MV-4-11 (cell line): ENCODE data around the gene TMEM185B.
"Not testable (repeated sequence)": the region's sequence is repeated elsewhere in the genome, so short reads cannot be mapped to it uniquely, and the experiment has no call there.

Source experiments
- DNase-seq: peaks from one replicate; lab custom pipeline; 2025; lab: John Stamatoyannopoulos, UW

TMEM185B gene

GRCh38 chr2:120223034-120223912 is at the start of gene TMEM185B:
TSS of gene TMEM185B (minus strand) at chr2:120223400. CDS start at chr2:120222976, 424 bp downstream.
- peak; percentile 71 for DNase-seq

GRCh38 chr2:120271711-120272379 is 48.6 kb upstream of the TMEM185B start:
- DNase-seq, result no peak

GRCh38 chr2:120269816-120270215 is 46.6 kb upstream of the TMEM185B start:
- no peak for DNase-seq

- no peak for DNase-seq
These were observed 46.0 kb upstream of the TMEM185B start for GRCh38 chr2:120269076-120269744.

GRCh38 chr2:120267348-120267747 is 44.1 kb upstream of the TMEM185B start:
- no peak for DNase-seq

GRCh38 chr2:120265006-120265405 is 41.8 kb upstream of the TMEM185B start:
- DNase-seq, result no peak

GRCh38 chr2:120262761-120263428 is 39.7 kb upstream of the TMEM185B start:
- no peak for DNase-seq

GRCh38 chr2:120262150-120262549 is 39.0 kb upstream of the TMEM185B start:
- no peak for DNase-seq

GRCh38 chr2:120261387-120262006 is 38.3 kb upstream of the TMEM185B start:
- DNase-seq, result no peak

- no peak for DNase-seq
These were observed 37.5 kb upstream of the TMEM185B start for GRCh38 chr2:120260736-120261135.

- DNase-seq, result not testable (repeated sequence)
These were observed 36.7 kb upstream of the TMEM185B start for GRCh38 chr2:120259939-120260338.

GRCh38 chr2:120258196-120258595 is 35.0 kb upstream of the TMEM185B start:
- DNase-seq, result no peak

- peak; percentile 71 for DNase-seq
These were observed 34.3 kb upstream of the TMEM185B start for GRCh38 chr2:120257522-120257921.

- DNase-seq, result no peak
These were observed 33.4 kb upstream of the TMEM185B start for GRCh38 chr2:120256651-120257000.

GRCh38 chr2:120255986-120256650 is 32.9 kb upstream of the TMEM185B start:
- DNase-seq, result no peak

- no peak for DNase-seq
These were observed 31.9 kb upstream of the TMEM185B start for GRCh38 chr2:120255071-120255470.

- DNase-seq, result no peak
These were observed 31.0 kb upstream of the TMEM185B start for GRCh38 chr2:120254178-120254577.

- DNase-seq, result peak; percentile 83
These were observed 30.1 kb upstream of the TMEM185B start for GRCh38 chr2:120253021-120253882.

- peak; percentile 95 for DNase-seq
These were observed 29.2 kb upstream of the TMEM185B start, which contains the start of gene RALB for GRCh38 chr2:120252225-120253020. TSS of gene RALB (plus strand) at chr2:120252852. CDS start at chr2:120278665, 25,813 bp downstream.
